Cardiac septum (tissue), 1 donor: ENCODE measurements around the gene SLC25A26. TPM values are rescaled to one million over a fixed set of nuclear protein-coding genes. Genes with fewer than 3 reads are reported as not detected.
"Not testable (repeated sequence)": the region's sequence is repeated elsewhere in the genome, so short reads cannot be mapped to it uniquely, and the experiment has no call there.

Source experiments
- DNase-seq: peaks from one replicate; pipeline ENCODE4 v3.0.0-alpha.2; 2020; ENCODE audit warnings: low spot score
- intact Hi-C: fragments of 100-400 bp; cut with DNase I; formaldehyde crosslinking; loops from one replicate; pipeline ENCODE4 v1.14.0; 2022
- total RNA-seq: library from RNA; stranded (reverse); fragmentation: NEBNext Ultra II Directional; extraction: Animal tissue kit (Norgen Biotek cat#: 25700); gene quantifications from one replicate; pipeline ENCODE4 v1.2.1, GENCODE V29; 2021
- donor health status: DM: no; HTN: no; CAD: no.

SLC25A26 gene
- total RNA-seq, 1 donor from 2014 or later: 18.6 TPM

GRCh38 chr3:66302288-66302687 lies 81.5 kb downstream of the SLC25A26 start:
- intact Hi-C loops: no loop called here
- no peak for DNase-seq

GRCh38 chr3:66303491-66303901 lies 82.7 kb downstream of the SLC25A26 start:
- intact Hi-C loops: no loop called here

GRCh38 chr3:66304293-66304692 lies 83.5 kb downstream of the SLC25A26 start:
- intact Hi-C loops: no loop called here
- no peak for DNase-seq

More at GRCh38 chr3:66303491-66303901, 82.7 kb downstream of the SLC25A26 start:
- no peak for DNase-seq

- intact Hi-C loops, DNase-seq: not testable (repeated sequence)
Measured at GRCh38 chr3:66306086-66306485, 85.3 kb downstream of the SLC25A26 start.

GRCh38 chr3:66306991-66307390 lies 86.2 kb downstream of the SLC25A26 start:
- DNase-seq, intact Hi-C loops: not testable (repeated sequence)

GRCh38 chr3:66312039-66312438 lies 91.2 kb downstream of the SLC25A26 start:
- intact Hi-C loops: no loop called here
- no peak for DNase-seq

- DNase-seq: no peak
- intact Hi-C loops: no loop called here
Measured at GRCh38 chr3:66314455-66314854, 93.7 kb downstream of the SLC25A26 start.

- intact Hi-C loops: no loop called here
- DNase-seq: no peak
Measured at GRCh38 chr3:66317750-66318376, 97.1 kb downstream of the SLC25A26 start.

- DNase-seq: no peak
- intact Hi-C loops: no loop called here
Measured at GRCh38 chr3:66320390-66320789, 99.6 kb downstream of the SLC25A26 start.

GRCh38 chr3:66322436-66322835 lies 101.6 kb downstream of the SLC25A26 start:
- intact Hi-C loops: no loop called here

GRCh38 chr3:66326340-66326739 lies 105.5 kb downstream of the SLC25A26 start:
- intact Hi-C loops: no loop called here
- DNase-seq: no peak

More at GRCh38 chr3:66322436-66322835, 101.6 kb downstream of the SLC25A26 start:
- DNase-seq: no peak

- no peak for DNase-seq
- intact Hi-C loops: no loop called here
Measured at GRCh38 chr3:66335671-66336070, 114.9 kb downstream of the SLC25A26 start.

GRCh38 chr3:66336333-66336766 lies 115.5 kb downstream of the SLC25A26 start:
- no peak for DNase-seq
- intact Hi-C loops: no loop called here

GRCh38 chr3:66338927-66339326 lies 118.1 kb downstream of the SLC25A26 start:
- intact Hi-C loops: no loop called here
- DNase-seq: no peak

- DNase-seq: no peak
- intact Hi-C loops: no loop called here
Measured at GRCh38 chr3:66342717-66343356, 122.0 kb downstream of the SLC25A26 start.

- intact Hi-C loops: no loop called here
- DNase-seq: no peak
Measured at GRCh38 chr3:66344391-66344811, 123.6 kb downstream of the SLC25A26 start.

- DNase-seq: no peak
- intact Hi-C loops: no loop called here
Measured at GRCh38 chr3:66344848-66345578, 124.2 kb downstream of the SLC25A26 start.

- no peak for DNase-seq
- intact Hi-C loops: no loop called here
Measured at GRCh38 chr3:66348704-66349103, 127.9 kb downstream of the SLC25A26 start.

GRCh38 chr3:66350601-66351000 lies 129.8 kb downstream of the SLC25A26 start:
- intact Hi-C loops: no loop called here
- no peak for DNase-seq

GRCh38 chr3:66353039-66353438 lies 132.2 kb downstream of the SLC25A26 start:
- DNase-seq: no peak
- intact Hi-C loops: no loop called here

- no peak for DNase-seq
- intact Hi-C loops: no loop called here
Measured at GRCh38 chr3:66353530-66353929, 132.7 kb downstream of the SLC25A26 start.
